Loucy (cell line): Measurements from ENCODE around the gene SORCS2.

Source experiments
- H2AFZ ChIP-seq: fragments of 200-600 bp; sonication (generic); 2 replicates; pipeline ENCODE4 v1.6.0; 2016; ENCODE audit warnings: antibody characterized with exemption, mild to moderate bottlenecking, low read length, moderate library complexity
- H3F3A ChIP-seq: fragments of 200-600 bp; 2 replicates; pipeline ENCODE4 v1.6.0; 2016; ENCODE audit warnings: antibody characterized with exemption, low read depth, mild to moderate bottlenecking
- H3K27me3 ChIP-seq: fragments of 200-600 bp; sonication (generic); 2 replicates; pipeline ENCODE4 v1.6.1; 2014; ENCODE audit warnings: low read length, mild to moderate bottlenecking; ENCODE audit not compliant: insufficient read depth, poor library complexity, severe bottlenecking
- H3K36me3 ChIP-seq: fragments of 200-600 bp; sonication (generic); 2 replicates; pipeline ENCODE4 v1.6.1; 2016; ENCODE audit warnings: low read length; ENCODE audit not compliant: insufficient read depth
- H3K4me1 ChIP-seq: fragments of 200-600 bp; sonication (generic); 2 replicates; pipeline ENCODE4 v1.5.1; 2014; ENCODE audit warnings: low read length, mild to moderate bottlenecking; ENCODE audit not compliant: insufficient read depth, poor library complexity, severe bottlenecking
- H3K4me2 ChIP-seq: fragments of 200-600 bp; sonication (generic); 2 replicates; pipeline ENCODE4 v1.6.0; 2014; ENCODE audit warnings: antibody characterized with exemption, low read length, low read depth, mild to moderate bottlenecking; ENCODE audit not compliant: poor library complexity, severe bottlenecking
- H3K4me3 ChIP-seq: fragments of 200-600 bp; sonication (generic); 2 replicates; pipeline ENCODE4 v1.5.1; 2014; ENCODE audit warnings: low read length, mild to moderate bottlenecking, mixed read lengths; ENCODE audit not compliant: poor library complexity, severe bottlenecking
- H3K79me2 ChIP-seq: fragments of 200-600 bp; sonication (generic); 2 replicates; pipeline ENCODE4 v1.6.1; 2014; ENCODE audit warnings: low read length; ENCODE audit not compliant: insufficient read depth
- H3K9ac ChIP-seq: fragments of 200-600 bp; sonication (generic); 2 replicates; pipeline ENCODE4 v1.6.0; 2014; ENCODE audit warnings: mild to moderate bottlenecking, low read depth, low read length, moderate library complexity; ENCODE audit not compliant: poor library complexity, severe bottlenecking
- H3K9me2 ChIP-seq: fragments of 200-600 bp; sonication (generic); replicated peaks from 2 replicates; pipeline ENCODE4 v1.6.1; 2016; ENCODE audit warnings: low read depth, low read length, mixed read lengths
- H3K9me3 ChIP-seq: fragments of 200-600 bp; sonication (generic); 2 replicates; pipeline ENCODE4 v1.6.1; 2014; ENCODE audit warnings: mild to moderate bottlenecking, antibody characterized with exemption, low read length, low read depth; ENCODE audit not compliant: insufficient read depth
- H4K20me1 ChIP-seq: fragments of 200-600 bp; sonication (generic); 2 replicates; pipeline ENCODE4 v1.6.0; 2014; ENCODE audit warnings: antibody characterized with exemption, low read length, mild to moderate bottlenecking; ENCODE audit not compliant: insufficient read depth, poor library complexity, severe bottlenecking
- EZH2phosphoT487 ChIP-seq: fragments of 200-600 bp; IDR thresholded peaks from 2 replicates; pipeline ENCODE4 v1.6.1; 2018; ENCODE audit warnings: antibody characterized with exemption, mild to moderate bottlenecking, moderate library complexity, borderline replicate concordance
- TF ChIP-seq, protein P1 (sequence below): fragments of 200-600 bp; sonication (generic); conservative IDR thresholded peaks from 2 replicates; pipeline ENCODE4 v1.5.1; 2014; ENCODE audit warnings: mild to moderate bottlenecking, antibody characterized with exemption, low read length

Gene SORCS2

DNA sequence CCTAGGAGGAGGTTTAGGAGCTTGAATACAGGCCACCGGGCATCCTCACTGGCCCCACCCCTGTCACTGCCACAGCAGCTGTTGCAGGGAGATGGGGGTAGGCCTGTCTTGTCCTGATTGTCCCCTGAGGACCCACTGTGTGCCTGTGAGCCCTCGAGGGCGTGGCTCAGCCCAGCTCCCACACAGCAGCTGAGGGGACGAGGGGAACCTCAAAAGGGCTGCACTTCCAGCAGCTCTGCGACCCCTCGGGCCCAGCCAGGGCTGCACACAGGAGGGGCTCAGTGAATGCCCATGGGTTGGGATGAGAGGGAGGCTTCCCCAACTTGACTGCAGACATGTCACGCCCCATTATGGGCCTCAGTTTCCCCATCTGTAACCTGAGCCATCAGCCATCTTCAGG, 521.4 kb downstream of the SORCS2 start:
- peaks cover 6% of the 10 kb centered on the region; the same call in 1 of the 2 replicates for H3K9me3 ChIP-seq
- no peak overlapping the region for H3K9ac ChIP-seq
- H3K9me2 ChIP-seq = no peaks in the 10 kb centered on the region
- H3K79me2 ChIP-seq = no peaks in the 10 kb centered on the region
- H3K4me1 ChIP-seq = no peaks in the 10 kb centered on the region
- H3K4me3 ChIP-seq = no peak overlapping the region
- no peaks in the 10 kb centered on the region for H3F3A ChIP-seq
- no peaks in the 10 kb centered on the region for H3K36me3 ChIP-seq
- no peak overlapping the region for H3K4me2 ChIP-seq
- H2AFZ ChIP-seq = no peak overlapping the region
- H3K27me3 ChIP-seq = no peaks in the 10 kb centered on the region
- H4K20me1 ChIP-seq = no peaks in the 10 kb centered on the region
- TF ChIP-seq, protein P1, sequence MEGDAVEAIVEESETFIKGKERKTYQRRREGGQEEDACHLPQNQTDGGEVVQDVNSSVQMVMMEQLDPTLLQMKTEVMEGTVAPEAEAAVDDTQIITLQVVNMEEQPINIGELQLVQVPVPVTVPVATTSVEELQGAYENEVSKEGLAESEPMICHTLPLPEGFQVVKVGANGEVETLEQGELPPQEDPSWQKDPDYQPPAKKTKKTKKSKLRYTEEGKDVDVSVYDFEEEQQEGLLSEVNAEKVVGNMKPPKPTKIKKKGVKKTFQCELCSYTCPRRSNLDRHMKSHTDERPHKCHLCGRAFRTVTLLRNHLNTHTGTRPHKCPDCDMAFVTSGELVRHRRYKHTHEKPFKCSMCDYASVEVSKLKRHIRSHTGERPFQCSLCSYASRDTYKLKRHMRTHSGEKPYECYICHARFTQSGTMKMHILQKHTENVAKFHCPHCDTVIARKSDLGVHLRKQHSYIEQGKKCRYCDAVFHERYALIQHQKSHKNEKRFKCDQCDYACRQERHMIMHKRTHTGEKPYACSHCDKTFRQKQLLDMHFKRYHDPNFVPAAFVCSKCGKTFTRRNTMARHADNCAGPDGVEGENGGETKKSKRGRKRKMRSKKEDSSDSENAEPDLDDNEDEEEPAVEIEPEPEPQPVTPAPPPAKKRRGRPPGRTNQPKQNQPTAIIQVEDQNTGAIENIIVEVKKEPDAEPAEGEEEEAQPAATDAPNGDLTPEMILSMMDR = no peak
- no peak for TF ChIP-seq EZH2phosphoT487

DNA sequence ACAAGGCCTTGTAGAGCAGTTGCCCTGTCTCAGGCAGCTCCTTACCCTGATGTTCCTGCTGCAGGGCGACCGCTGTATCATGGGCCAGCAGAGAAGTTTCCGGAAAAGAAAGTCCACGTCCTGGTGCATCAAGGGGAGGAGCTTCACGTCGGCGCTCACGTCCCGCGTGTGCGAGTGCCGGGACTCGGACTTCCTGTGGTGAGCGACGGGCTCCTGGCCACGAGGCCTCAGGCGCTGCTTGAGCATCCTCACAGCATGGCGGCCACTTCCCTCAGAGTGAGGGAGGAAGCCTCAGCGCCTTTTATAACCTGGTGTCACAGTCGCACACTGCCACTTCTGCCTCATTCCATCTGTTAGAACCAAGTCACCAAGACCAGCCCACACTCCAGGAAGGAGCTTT, 521.8 kb downstream of the SORCS2 start:
- TF ChIP-seq EZH2phosphoT487 = no peak
- TF ChIP-seq, protein P1 = no peak
- Histone ChIP-seq H3K9ac (no peak overlapping the region), H3K4me1 (no peaks in the 10 kb centered on the region), H3K36me3 (no peaks in the 10 kb centered on the region), H4K20me1 (no peaks in the 10 kb centered on the region), H3K79me2 (no peaks in the 10 kb centered on the region), H2AFZ (no peak overlapping the region), H3K9me3 (peaks cover 6% of the 10 kb centered on the region; the same call in 1 of the 2 replicates), H3F3A (no peaks in the 10 kb centered on the region), H3K4me3 (no peak overlapping the region), H3K9me2 (no peaks in the 10 kb centered on the region), H3K27me3 (no peaks in the 10 kb centered on the region), H3K4me2 (no peak overlapping the region)

DNA sequence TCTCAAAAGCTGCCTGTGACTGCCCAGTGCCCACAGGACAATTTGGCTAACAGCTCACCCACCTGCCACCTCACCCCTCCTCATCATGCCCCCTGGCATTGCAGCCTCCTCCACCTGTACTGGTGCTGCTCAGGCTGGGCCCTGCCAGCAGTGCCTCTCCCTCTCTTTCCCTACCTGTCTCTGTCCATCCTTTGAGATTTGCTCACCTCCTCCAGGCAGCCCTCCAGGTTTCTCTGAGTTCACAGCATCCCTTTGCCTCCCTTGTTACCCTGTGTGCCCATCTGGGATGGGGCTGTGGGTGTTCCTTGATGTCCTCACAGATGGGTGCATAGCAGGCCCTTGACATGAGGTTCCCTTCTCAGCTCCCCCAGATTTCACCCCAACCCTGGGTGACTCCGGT, 522.4 kb downstream of the SORCS2 start:
- no peak overlapping the region for H3K4me3 ChIP-seq
- no peaks in the 10 kb centered on the region for H4K20me1 ChIP-seq
- H3K79me2 ChIP-seq = no peaks in the 10 kb centered on the region
- no peak for TF ChIP-seq EZH2phosphoT487
- TF ChIP-seq, protein P1 = no peak
- no peaks in the 10 kb centered on the region for H3K27me3 ChIP-seq
- H3K9me3 ChIP-seq = peaks cover 6% of the 10 kb centered on the region; the same call in 1 of the 2 replicates
- H2AFZ ChIP-seq = no peak overlapping the region
- H3K9me2 ChIP-seq = no peaks in the 10 kb centered on the region
- H3F3A ChIP-seq = no peaks in the 10 kb centered on the region
- no peak overlapping the region for H3K4me2 ChIP-seq
- H3K9ac ChIP-seq = no peak overlapping the region
- H3K4me1 ChIP-seq = no peaks in the 10 kb centered on the region
- no peaks in the 10 kb centered on the region for H3K36me3 ChIP-seq
